GM18867 (cell line): ENCODE results near the gene NAA11.

Source experiments
- ATAC-seq: cut with Tn5 transposase; IDR thresholded peaks from one replicate; pipeline ENCODE4 v1.9.1; 2021; ENCODE audit warnings: mild to moderate bottlenecking, moderate library complexity; ENCODE audit not compliant: unreplicated experiment

Gene NAA11

DNA sequence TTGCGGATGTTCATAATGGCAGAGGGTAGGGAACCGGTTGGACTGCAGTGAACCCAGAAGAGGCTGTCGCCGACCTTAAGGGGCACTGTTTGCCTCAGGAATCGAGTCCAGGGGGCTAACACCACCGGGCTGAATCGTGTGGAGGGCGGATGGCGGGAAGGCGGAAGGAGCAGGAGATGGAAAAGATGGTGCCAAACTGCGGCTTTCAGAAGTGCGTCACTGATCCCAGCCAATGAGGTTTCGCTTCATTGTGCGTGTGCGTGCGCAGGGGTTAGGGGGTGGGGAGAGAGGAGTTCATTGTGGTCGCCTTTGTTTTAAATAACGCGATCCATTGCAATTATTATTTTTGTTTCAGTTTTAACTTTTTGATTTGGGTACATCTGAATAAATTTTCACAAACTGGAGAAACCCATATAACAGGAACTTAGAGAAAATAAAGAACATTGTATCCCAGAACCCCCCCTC lies at the start of gene NAA11:
TSS of gene NAA11 (minus strand) at position 198 of the 465 bp plus-strand sequence. CDS start at position 14, 184 bp downstream.
- no peak for ATAC-seq

DNA sequence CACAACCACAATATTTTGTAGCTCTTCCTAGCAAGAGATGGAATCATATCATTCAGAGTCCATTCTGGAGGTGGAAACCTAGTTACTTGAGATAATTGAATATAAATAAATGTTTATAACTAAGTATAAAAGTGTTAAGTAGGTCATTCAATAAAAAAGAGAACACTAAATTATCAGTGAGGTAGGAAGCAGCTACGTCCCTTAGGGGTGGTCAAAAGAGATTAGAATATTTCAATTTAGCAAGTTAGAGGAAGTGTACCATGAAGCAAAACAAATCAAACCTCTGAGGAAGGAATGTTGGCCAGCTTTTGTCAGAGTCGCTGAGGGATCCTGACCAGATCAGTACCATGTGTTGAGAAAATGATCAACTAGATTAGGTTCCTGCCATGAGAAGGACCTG lies 44.2 kb upstream of the NAA11 start:
- no peak for ATAC-seq

- no peak for ATAC-seq
Measured at GRCh38 chr4:79367096-79367495, 41.2 kb upstream of the NAA11 start.

DNA sequence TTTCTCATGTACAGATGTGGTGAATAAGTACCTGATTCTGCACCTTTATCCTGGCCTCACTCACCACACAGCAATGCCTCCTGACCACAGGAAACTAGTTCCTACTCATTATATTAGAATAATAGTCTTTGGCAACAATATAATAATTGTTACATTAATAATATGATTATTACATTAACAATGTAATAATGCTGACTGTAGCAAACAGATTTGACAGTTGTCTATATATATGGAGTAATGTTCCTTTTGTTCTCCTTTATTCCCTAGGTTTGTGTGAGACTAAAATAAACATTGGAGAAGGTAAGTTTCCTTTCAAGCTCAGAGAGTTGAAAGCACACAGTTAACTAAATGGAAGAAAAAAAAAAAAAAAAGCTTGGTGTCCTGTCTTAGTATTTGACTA lies 40.6 kb upstream of the NAA11 start:
- no peak for ATAC-seq

DNA sequence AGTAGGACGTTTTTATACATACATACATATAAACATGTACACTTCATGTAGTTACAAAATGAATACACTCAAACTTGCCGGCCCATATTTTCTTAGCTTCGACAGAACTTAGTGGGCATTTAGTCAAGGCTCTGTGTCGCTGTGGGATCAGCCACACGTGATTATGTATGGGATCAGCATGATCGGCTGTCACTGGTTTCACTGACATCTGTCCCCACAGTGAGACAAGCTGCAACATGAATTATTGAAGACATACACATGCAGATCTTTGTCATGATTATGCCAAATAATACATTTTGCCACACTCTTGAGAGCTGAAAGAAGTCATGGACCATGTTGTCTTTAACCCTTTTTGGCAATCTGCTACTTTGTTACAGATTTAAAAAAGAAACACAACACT lies 38.2 kb upstream of the NAA11 start:
- no peak for ATAC-seq

DNA sequence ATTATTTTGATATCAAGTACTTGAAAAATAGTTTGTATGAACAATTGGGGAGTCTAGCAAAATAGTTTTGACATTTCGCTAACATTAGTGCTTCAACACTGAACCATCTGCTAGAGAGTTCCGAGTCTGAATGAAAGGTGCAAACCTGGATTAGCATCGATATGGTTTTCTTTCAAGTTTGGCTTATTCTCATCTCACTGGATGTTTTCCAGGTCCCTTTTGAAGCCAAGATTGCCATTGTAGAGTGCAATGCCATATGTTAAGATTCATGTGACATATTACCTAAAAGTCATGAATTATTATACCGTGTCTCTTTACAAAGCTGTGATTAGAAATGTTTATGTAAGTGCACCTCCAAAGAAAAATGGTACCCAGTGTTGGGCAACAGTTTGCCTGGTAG lies 36.8 kb upstream of the NAA11 start:
- ATAC-seq = no peak

- ATAC-seq = no peak
Measured at GRCh38 chr4:79360006-79360405, 34.1 kb upstream of the NAA11 start.

- no peak for ATAC-seq
Measured at GRCh38 chr4:79358438-79358837, 32.6 kb upstream of the NAA11 start.

DNA sequence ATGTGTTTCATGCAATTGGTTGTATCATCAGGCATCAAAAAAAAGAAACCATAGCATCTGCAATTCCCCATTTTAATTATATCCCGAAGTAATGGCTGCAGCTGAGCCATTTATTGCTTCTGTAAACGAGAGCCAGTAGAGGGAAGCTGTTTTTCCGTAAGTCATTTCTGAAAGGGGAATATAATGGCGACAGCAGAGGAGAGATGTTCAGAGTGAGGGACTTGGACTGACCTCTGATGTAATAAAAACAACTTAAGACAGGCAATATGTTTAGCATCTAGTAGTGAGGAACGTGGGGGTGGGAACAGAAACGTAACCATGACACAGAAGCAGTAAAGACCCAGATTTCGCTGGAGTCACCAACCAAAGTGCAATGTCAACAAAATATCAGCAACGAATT lies 31.5 kb upstream of the NAA11 start:
- ATAC-seq = no peak

DNA sequence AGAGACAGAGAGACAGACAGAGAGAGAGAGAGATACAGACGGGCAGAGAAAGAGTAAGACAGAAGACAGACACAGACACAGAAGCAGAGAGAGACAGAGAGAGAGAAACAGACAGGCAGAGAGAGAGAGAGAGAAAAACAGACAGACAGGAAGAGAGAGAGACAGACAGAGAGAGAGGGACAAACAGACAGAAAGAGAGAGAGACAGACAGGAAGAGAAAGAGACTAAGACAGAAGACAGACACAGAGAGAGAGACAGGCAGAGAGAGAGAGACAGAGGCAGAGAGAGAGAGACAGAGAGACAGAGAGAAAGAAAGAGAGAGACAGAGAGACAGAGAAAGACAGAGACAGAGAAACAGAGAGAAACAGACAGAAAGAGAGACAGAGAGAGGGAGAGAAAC lies 27.2 kb upstream of the NAA11 start:
- ATAC-seq = no peak

DNA sequence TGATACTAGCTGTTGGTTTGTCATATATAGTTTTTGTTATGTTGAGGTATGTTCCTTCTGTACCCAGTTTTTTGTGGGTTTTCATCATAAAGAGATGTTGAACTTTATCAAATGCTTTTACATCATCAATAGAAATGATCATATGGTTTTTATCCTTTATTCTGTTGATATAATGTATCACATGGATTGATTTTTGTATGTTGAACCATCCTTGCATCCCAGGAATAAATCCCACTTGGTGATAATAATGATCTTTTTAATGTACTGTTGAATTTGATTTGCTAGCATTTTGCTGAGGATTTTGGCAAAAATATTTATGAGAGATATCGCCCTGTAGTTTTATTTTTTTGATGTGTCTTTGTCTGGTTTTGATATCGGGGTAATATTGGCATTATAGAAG lies 22.5 kb upstream of the NAA11 start:
- no peak for ATAC-seq

DNA sequence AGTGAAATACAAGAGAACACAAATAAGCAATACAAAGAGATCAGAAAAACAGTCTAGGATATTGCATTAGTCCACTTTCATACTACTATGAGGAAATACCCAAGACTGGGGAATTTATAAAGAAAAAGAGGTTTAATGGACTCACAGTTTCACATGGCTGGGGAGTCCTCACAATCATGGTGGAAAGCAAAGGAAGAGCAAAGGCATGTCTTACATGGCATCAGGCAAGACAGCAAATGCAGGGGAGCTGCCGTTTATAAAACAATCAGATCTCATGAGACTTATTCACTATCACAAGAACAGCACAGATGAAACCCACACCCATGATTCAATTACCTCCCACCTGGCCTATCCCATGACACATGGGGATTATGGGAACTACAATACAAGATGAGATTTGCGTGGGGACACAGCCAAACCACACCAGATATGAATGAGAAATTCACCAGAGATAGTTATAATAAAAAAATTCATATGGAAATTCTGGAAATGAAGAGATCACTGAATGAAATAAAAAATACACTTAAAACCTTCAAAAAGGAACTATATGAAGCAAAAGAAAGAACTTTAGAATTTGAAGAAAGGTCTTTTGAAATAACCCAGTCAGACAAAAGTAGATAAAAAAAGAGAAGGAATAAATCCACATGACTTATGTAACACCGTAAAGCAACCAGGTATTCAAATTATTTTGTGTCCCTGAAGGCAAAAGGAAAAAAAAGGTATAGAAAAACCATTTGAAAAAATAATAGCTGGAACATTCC lies 16.2 kb upstream of the NAA11 start:
- ATAC-seq = no peak

DNA sequence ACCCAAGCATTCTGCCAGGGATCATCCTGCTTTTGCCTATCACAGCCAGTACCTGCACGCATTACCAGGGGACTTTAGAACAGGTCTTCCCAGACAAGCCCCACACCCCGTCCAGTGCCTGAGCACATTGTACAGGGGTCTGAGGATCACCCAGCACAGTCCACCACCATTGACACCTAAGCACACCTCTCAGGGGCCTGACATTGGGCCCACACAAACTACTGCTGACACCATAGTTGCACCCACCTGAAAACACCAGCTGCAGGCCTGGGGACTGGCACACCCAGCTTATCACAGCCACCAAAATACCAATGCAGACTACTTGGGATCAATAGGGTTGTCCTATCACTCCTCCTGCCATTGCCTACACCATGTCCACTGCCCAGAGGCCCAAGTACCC lies 14.7 kb upstream of the NAA11 start:
- no peak for ATAC-seq

GRCh38 chr4:79338148-79338547 lies 12.3 kb upstream of the NAA11 start:
- peak; percentile 90 for ATAC-seq

- no peak for ATAC-seq
Measured at GRCh38 chr4:79334783-79335182, 8.9 kb upstream of the NAA11 start.

DNA sequence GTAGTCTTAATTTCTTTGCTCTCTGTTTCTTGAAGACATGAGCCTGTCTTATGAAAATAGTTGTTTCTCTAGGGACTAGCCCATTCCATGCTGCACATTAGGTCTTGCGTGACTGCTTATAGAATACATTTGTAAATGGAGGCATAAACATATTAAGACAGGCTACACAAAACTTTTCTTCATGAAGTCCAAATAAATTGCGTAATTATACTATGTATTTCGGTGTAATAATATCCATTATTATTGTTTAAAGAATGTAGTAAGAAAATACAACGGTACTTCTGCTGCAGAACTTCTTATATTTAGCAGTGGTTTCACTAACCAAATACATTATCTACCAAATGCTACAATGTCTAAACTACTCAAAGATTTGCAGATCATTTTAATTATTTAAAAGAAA lies 8.5 kb upstream of the NAA11 start:
- no peak for ATAC-seq

DNA sequence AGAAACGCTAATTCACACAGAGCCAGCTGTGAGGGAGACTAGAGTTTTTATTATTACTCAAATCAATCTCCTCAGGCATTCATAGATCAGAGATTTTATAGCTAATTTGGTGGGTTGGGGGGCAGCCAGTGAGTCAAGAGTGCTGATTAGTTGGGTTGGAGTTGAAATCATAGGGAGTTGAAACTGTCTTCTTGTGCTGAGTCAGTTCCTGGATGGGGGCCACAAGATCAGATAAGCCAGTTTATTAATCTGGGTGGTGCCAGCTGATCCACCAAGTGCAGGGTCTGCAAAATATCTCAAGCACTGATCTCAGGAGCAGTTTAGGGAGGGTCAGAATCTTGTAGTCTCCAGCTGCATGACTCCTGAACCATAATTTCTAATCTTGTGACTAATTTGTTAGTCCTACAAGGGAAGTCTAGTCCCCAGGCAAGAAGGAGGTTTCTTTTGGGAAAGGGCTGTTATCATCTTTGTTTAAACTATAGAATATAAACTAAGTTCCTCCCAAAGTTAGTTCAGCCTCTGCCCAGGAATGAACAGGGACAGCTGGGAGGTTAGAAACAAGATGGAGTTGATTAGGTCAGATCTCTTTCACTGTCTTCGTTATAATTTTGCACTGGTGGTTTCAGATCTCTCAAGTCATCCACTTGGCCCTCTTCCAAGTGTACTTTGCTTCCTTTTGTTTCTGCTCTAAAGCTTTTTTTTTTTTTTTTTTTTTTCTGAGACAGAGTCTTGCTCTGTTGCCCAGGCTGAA lies 5.4 kb upstream of the NAA11 start:
- ATAC-seq = no peak

DNA sequence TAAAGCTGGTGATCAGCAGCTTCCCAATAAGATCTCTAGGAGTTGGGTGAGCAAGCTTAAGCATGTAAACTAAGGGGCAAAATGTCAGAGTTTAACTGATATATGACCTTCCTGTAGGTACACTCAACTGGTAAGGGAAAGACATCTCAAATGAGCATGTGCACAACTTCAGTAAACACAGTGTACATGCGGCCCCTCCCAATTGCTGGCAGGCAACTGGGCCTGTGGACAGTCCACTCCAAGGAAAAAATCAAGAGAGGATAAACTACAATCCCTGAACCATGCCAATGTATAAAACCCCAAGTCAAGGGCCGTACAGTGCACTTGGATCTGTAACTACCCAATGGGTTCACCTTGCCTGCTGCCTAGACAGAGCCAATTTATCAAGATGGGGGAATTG lies 4.9 kb upstream of the NAA11 start:
- no peak for ATAC-seq

GRCh38 chr4:79325436-79325835 lies 425 bp downstream of the NAA11 start:
- ATAC-seq = no peak

- ATAC-seq = no peak
Measured at GRCh38 chr4:79319975-79320374, 5.9 kb downstream of the NAA11 start.

GRCh38 chr4:79317711-79318110 lies 8.2 kb downstream of the NAA11 start:
- no peak for ATAC-seq

- ATAC-seq = no peak
Measured at GRCh38 chr4:79315891-79316290, 10.0 kb downstream of the NAA11 start.
